ENCODE results near the gene MICAL3. TPM values are rescaled to one million over a fixed set of nuclear protein-coding genes. Genes with fewer than 3 reads are reported as not detected.
A peak's percentile ranks its signal among the peaks of the same experiment; 100 is the strongest.
"Not testable (repeated sequence)": the region's sequence is repeated elsewhere in the genome, so short reads cannot be mapped to it uniquely, and the experiment has no call there.

Gene MICAL3
- total RNA-seq, 1 donor from 2014 or later = 90.4 TPM

- intact Hi-C loops (cut with micrococcal nuclease) = no loop called here
- ATAC-seq (no peak), DNase-seq (no peak)
Measured at GRCh38 chr22:18008136-18008535, 16.2 kb downstream of the MICAL3 start.

GRCh38 chr22:18005201-18005926 is 19.0 kb downstream of the MICAL3 start:
- DNase-seq = no peak
- intact Hi-C loops (cut with micrococcal nuclease) = no loop called here
- ATAC-seq = no peak

GRCh38 chr22:18001894-18002315 is 22.5 kb downstream of the MICAL3 start:
- intact Hi-C loops (cut with micrococcal nuclease); ATAC-seq; DNase-seq: not testable (repeated sequence)

- DNase-seq (peak; percentile 92), ATAC-seq (peak; percentile 96)
- intact Hi-C loops (cut with micrococcal nuclease) = no loop called here
Measured at GRCh38 chr22:18001040-18001893, 23.1 kb downstream of the MICAL3 start.

- ATAC-seq (peak; percentile 2), DNase-seq (no peak)
- intact Hi-C loops (cut with micrococcal nuclease) = no loop called here
Measured at GRCh38 chr22:18000441-18001039, 23.8 kb downstream of the MICAL3 start.

- intact Hi-C loops (cut with micrococcal nuclease) = no loop called here
- ATAC-seq = no peak
Measured at GRCh38 chr22:17999851-18000250, 24.5 kb downstream of the MICAL3 start.

GRCh38 chr22:17998913-17999312 is 25.4 kb downstream of the MICAL3 start:
- no peak for DNase-seq
- no peak for ATAC-seq
- intact Hi-C loops (cut with micrococcal nuclease) = no loop called here

More at GRCh38 chr22:17999851-18000250, 24.5 kb downstream of the MICAL3 start:
- no peak for DNase-seq

GRCh38 chr22:17997456-17997855 is 26.9 kb downstream of the MICAL3 start:
- DNase-seq = no peak
- ATAC-seq = no peak
- intact Hi-C loops (cut with micrococcal nuclease) = no loop called here

- ATAC-seq; intact Hi-C loops (cut with micrococcal nuclease); DNase-seq: not testable (repeated sequence)
Measured at GRCh38 chr22:17995256-17995655, 29.1 kb downstream of the MICAL3 start.

GRCh38 chr22:17994424-17995108 is 29.8 kb downstream of the MICAL3 start:
- intact Hi-C loops (cut with micrococcal nuclease) = no loop called here
- ATAC-seq (no peak), DNase-seq (no peak)

GRCh38 chr22:17992976-17993375 is 31.4 kb downstream of the MICAL3 start:
- DNase-seq; ATAC-seq; intact Hi-C loops (cut with micrococcal nuclease): not testable (repeated sequence)

- intact Hi-C loops (cut with micrococcal nuclease) = not testable (repeated sequence)
- DNase-seq (peak; percentile 58), ATAC-seq (peak; percentile 69)
Measured at GRCh38 chr22:17991992-17992391, 32.4 kb downstream of the MICAL3 start.

GRCh38 chr22:17990942-17991341 is 33.4 kb downstream of the MICAL3 start:
- ATAC-seq = peak; percentile 76
- peak; percentile 62 for DNase-seq
- intact Hi-C loops (cut with micrococcal nuclease) = no loop called here

GRCh38 chr22:17990147-17990546 is 34.2 kb downstream of the MICAL3 start:
- intact Hi-C loops (cut with micrococcal nuclease) = no loop called here
- no peak for ATAC-seq
- no peak for DNase-seq

GRCh38 chr22:17988800-17989513 is 35.4 kb downstream of the MICAL3 start:
- peak; percentile 53 for ATAC-seq

GRCh38 chr22:17985606-17986005 is 38.8 kb downstream of the MICAL3 start:
- intact Hi-C loops (cut with micrococcal nuclease) = no loop called here
- no peak for ATAC-seq
- DNase-seq = no peak

More at GRCh38 chr22:17988800-17989513, 35.4 kb downstream of the MICAL3 start:
- no peak for DNase-seq
- intact Hi-C loops (cut with micrococcal nuclease) = no loop called here

- intact Hi-C loops (cut with micrococcal nuclease); DNase-seq; ATAC-seq: not testable (repeated sequence)
Measured at GRCh38 chr22:17985071-17985470, 39.3 kb downstream of the MICAL3 start.

GRCh38 chr22:17984114-17984513 is 40.2 kb downstream of the MICAL3 start:
- no peak for ATAC-seq
- no peak for DNase-seq
- intact Hi-C loops (cut with micrococcal nuclease) = no loop called here
